ENCODE measurements around the gene SCAND1.

The SCAND1 gene

DNA sequence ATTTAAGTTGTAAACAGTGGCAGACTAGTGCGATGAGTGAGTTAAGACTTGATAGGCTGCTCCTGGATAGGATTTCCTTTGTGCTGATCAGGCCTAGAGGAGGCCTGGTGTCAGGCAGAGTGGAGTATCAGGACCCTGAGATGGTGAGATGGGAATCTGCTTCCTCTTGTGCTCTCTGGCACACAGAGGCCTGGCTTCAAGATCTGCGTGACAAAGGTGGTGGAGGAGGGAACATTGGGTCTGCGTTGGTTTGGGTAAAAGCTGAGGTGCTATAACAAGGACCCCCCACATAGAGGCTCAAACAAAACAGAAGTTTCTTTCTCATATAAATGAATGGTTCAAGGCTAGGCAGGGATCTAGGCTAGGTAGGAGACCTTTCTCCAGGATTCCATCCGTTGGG is 20.3 kb downstream of the SCAND1 start:
- Histone ChIP-seq H3K36me3 (ENCODE audit: control insufficient read depth in 1 of 2, insufficient read depth in 2 of 2, low read length in 2 of 2) (peaks cover 24 to 29% of the 10 kb centered on the region in 2 donors), H3K9me3 (ENCODE audit: control insufficient read depth in 1 of 2, low read length in 2 of 2) (no peaks in the 10 kb centered on the region), H3K27ac (ENCODE audit: low read length) (no peak overlapping the region), H3K4me1 (ENCODE audit: control insufficient read depth in 1 of 2, insufficient read depth in 2 of 2, low read length in 2 of 2) (no peaks in the 10 kb centered on the region), H3K4me3 (ENCODE audit: low read depth in 1 of 2, low read length in 2 of 2) (no peak overlapping the region), H3K27me3 (ENCODE audit: low read depth, low read length) (no peaks in the 10 kb centered on the region)

DNA sequence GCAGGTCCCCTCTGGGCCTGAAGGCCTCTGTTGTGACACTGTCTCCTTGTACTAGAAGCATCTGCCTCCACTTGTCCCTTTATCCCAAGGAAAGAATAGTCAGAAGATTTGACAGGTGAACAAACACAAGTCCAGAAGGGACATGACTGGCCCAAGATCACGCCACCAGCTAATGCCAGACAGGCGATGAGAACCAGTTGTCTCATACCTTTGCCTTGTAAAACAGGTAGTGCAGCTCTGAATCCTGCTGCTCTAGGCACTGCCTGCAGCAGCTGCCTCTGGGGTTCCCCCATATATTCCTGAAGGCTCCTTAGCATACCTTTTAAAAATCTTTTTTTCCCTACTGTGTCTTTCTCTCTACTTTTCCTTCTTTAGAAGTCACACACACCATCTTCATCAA is 25.0 kb downstream of the SCAND1 start:
- Histone ChIP-seq H3K9me3 (ENCODE audit: control insufficient read depth in 1 of 2, low read length in 2 of 2) (no peaks in the 10 kb centered on the region), H3K36me3 (ENCODE audit: control insufficient read depth in 1 of 2, insufficient read depth in 2 of 2, low read length in 2 of 2) (peaks cover 34 to 35% of the 10 kb centered on the region in 2 donors), H3K27ac (ENCODE audit: low read length) (no peak overlapping the region), H3K4me1 (ENCODE audit: control insufficient read depth in 1 of 2, insufficient read depth in 2 of 2, low read length in 2 of 2) (no peaks in the 10 kb centered on the region), H3K27me3 (ENCODE audit: low read depth, low read length) (no peaks in the 10 kb centered on the region), H3K4me3 (ENCODE audit: low read depth in 1 of 2, low read length in 2 of 2) (no peak overlapping the region)

DNA sequence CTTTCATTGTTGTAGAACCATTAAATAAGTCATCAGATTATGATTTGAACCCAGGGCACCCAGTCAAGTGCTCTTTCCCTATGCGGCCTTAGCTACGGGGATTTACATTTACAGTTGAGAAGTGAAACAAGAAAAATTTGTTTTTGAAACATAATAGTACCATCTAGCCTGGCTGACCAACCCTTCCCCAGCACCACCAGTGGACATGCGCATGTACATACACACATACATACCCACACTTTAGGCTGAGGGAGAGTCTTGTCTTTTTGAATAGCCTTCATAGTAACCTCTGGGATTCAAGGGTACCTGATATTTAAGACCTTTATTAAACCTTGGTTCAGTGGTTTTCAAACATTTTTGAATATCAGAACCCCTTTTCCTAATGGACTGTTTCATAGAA is 33.8 kb downstream of the SCAND1 start:
- Histone ChIP-seq H3K4me1 (ENCODE audit: control insufficient read depth in 1 of 2, insufficient read depth in 2 of 2, low read length in 2 of 2) (no peaks in the 10 kb centered on the region), H3K4me3 (ENCODE audit: low read depth in 1 of 2, low read length in 2 of 2) (no peak overlapping the region), H3K27me3 (ENCODE audit: low read depth, low read length) (no peaks in the 10 kb centered on the region), H3K9me3 (ENCODE audit: control insufficient read depth in 1 of 2, low read length in 2 of 2) (no peaks in the 10 kb centered on the region), H3K36me3 (ENCODE audit: control insufficient read depth in 1 of 2, insufficient read depth in 2 of 2, low read length in 2 of 2) (peaks cover 26 to 43% of the 10 kb centered on the region in 2 donors), H3K27ac (ENCODE audit: low read length) (no peak overlapping the region)

DNA sequence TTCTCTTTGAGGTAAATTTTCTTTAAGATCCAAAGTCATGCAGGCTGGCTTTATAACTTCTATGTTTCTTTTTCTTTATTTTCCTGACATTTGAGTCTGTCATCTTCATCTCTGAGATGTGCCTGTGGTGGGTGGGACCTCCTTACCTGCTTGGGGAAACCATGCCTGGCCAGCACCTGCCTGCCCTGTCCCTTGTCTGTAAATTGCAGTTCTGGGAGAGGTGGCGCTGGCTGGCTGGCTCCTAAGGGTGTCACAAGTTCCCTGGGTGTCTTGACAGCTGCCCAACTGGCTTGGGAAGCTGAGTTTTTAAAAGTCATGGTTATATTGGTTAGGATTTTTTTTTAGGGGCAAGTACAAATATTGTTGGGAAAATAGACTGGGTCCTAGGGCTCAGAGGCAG is 36.3 kb downstream of the SCAND1 start:
- Histone ChIP-seq H3K9me3 (ENCODE audit: control insufficient read depth in 1 of 2, low read length in 2 of 2) (no peaks in the 10 kb centered on the region), H3K4me1 (ENCODE audit: control insufficient read depth in 1 of 2, insufficient read depth in 2 of 2, low read length in 2 of 2) (no peaks in the 10 kb centered on the region), H3K27ac (ENCODE audit: low read length) (no peak overlapping the region), H3K27me3 (ENCODE audit: low read depth, low read length) (no peaks in the 10 kb centered on the region), H3K4me3 (ENCODE audit: low read depth in 1 of 2, low read length in 2 of 2) (no peak overlapping the region), H3K36me3 (ENCODE audit: control insufficient read depth in 1 of 2, insufficient read depth in 2 of 2, low read length in 2 of 2) (peaks cover 43 to 49% of the 10 kb centered on the region in 2 donors)

DNA sequence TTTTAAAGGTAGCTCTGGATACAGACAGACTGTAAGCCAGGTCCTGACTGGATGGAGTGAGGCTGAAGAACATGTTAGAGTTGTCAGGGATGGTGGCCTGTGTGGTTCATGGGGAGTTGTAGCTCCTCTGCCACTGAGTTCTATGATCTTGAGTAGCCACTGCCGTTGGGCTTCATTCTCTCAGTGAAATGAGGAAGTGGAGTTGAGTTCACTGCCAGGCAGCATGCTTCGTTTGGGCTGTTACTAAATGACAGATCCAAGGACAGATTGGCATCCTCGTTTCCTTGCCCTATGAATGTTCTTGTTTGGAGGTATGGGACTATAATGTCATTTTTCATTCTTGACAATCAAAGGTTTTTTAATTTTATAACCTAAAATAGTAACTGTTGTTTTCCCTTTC is 37.2 kb downstream of the SCAND1 start:
- Histone ChIP-seq H3K4me3 (ENCODE audit: low read depth in 1 of 2, low read length in 2 of 2) (no peak overlapping the region), H3K9me3 (ENCODE audit: control insufficient read depth in 1 of 2, low read length in 2 of 2) (no peaks in the 10 kb centered on the region), H3K36me3 (ENCODE audit: control insufficient read depth in 1 of 2, insufficient read depth in 2 of 2, low read length in 2 of 2) (peaks cover 45 to 47% of the 10 kb centered on the region in 2 donors), H3K27me3 (ENCODE audit: low read depth, low read length) (no peaks in the 10 kb centered on the region), H3K4me1 (ENCODE audit: control insufficient read depth in 1 of 2, insufficient read depth in 2 of 2, low read length in 2 of 2) (no peaks in the 10 kb centered on the region), H3K27ac (ENCODE audit: low read length) (no peak overlapping the region)

DNA sequence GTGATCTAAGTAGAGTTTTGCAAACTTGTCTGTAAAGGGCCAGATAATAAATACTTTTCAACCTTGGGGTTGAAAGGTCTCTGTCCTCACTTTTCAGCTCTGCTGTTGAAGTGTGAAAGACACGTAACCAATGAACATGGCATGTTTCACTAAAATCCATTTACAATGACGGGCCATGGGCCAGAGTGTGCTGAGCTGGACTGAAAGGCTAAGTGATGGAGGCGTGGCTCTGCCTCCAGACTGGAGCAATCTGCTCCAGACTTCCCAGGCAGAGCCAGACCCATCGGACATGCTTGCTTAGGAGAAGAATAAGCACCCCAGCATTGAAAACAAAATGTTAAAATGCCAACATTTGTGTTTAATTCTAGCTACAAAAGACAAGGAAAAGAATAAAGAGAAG is 41.4 kb downstream of the SCAND1 start:
- Histone ChIP-seq H3K4me3 (ENCODE audit: low read depth in 1 of 2, low read length in 2 of 2) (no peak overlapping the region), H3K4me1 (ENCODE audit: control insufficient read depth in 1 of 2, insufficient read depth in 2 of 2, low read length in 2 of 2) (no peaks in the 10 kb centered on the region), H3K9me3 (ENCODE audit: control insufficient read depth in 1 of 2, low read length in 2 of 2) (no peaks in the 10 kb centered on the region), H3K27ac (ENCODE audit: low read length) (no peak overlapping the region), H3K27me3 (ENCODE audit: low read depth, low read length) (no peaks in the 10 kb centered on the region), H3K36me3 (ENCODE audit: control insufficient read depth in 1 of 2, insufficient read depth in 2 of 2, low read length in 2 of 2) (peaks cover 29 to 32% of the 10 kb centered on the region in 2 donors)

DNA sequence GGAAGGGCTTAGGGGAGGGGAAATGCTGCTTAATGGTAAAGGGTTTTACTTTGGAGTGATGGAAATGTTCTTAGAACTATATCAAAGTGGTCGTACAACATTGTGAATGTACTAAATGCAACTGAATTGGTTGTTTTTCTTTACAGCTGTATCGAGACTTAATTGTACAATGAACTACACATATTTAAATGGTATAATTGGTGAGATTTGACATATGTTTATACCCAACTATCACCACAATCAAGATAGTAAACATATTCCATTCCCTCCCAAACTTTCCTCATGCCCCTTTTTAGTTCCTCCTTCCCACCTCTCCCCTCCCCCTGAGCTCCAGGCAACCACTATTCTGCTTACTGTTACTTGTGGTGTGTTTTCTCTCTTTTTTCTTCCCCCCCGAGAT is 44.0 kb downstream of the SCAND1 start:
- Histone ChIP-seq H3K27ac (ENCODE audit: low read length) (no peak overlapping the region), H3K4me1 (ENCODE audit: control insufficient read depth in 1 of 2, insufficient read depth in 2 of 2, low read length in 2 of 2) (no peaks in the 10 kb centered on the region), H3K27me3 (ENCODE audit: low read depth, low read length) (no peaks in the 10 kb centered on the region), H3K4me3 (ENCODE audit: low read depth in 1 of 2, low read length in 2 of 2) (no peak overlapping the region), H3K9me3 (ENCODE audit: control insufficient read depth in 1 of 2, low read length in 2 of 2) (no peaks in the 10 kb centered on the region), H3K36me3 (ENCODE audit: control insufficient read depth in 1 of 2, insufficient read depth in 2 of 2, low read length in 2 of 2) (peaks cover 19 to 27% of the 10 kb centered on the region in 2 donors)

DNA sequence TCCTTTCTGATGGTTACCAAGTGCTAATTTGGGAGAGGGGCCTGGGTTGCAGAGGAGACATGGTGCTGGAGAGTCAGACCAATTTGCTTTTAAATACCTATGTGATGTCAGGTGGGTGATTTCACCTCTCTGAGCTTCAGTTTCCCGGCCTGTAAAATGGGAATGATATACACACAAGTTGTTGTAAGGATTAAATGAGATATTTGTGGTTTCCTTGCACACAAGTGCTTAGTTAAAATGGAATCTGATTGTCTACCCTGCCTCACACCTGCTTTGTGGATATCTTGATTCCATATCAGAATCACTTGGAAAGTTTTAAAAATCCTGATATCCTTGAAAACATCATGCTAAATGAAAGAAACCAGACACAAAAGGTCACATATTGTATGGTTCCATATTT is 44.5 kb downstream of the SCAND1 start:
- H3K9me3 ChIP-seq (ENCODE audit: control insufficient read depth in 1 of 2, low read length in 2 of 2): no peaks in the 10 kb centered on the region
- peaks cover 19 to 30% of the 10 kb centered on the region in 2 donors for H3K36me3 ChIP-seq (ENCODE audit: control insufficient read depth in 1 of 2, insufficient read depth in 2 of 2, low read length in 2 of 2)
- H3K4me1 ChIP-seq (ENCODE audit: control insufficient read depth in 1 of 2, insufficient read depth in 2 of 2, low read length in 2 of 2): no peaks in the 10 kb centered on the region
- H3K27me3 ChIP-seq (ENCODE audit: low read depth, low read length): no peaks in the 10 kb centered on the region
- H3K4me3 ChIP-seq (ENCODE audit: low read depth in 1 of 2, low read length in 2 of 2): no peak overlapping the region
- H3K27ac ChIP-seq (ENCODE audit: low read length): no peak overlapping the region

DNA sequence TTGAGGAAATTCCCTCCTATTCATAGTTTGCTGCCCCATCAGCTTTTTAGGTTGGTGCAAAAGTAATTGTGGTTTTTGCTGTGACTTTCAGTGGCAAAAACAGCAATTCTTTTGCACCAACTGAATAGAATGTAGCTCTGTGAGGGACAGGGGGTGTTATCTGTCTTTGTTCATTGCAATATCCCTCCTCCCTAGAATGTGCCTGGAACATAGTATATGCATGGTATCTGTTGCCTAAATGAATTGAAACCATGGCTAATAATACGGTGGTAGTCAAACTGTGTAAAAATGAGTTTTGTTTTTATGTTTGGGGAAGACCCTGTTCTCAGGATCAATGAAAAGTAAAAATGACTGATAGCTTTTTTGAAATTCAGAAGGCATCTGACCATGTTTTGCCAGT is 45.1 kb downstream of the SCAND1 start:
- Histone ChIP-seq H3K9me3 (ENCODE audit: control insufficient read depth in 1 of 2, low read length in 2 of 2) (no peaks in the 10 kb centered on the region), H3K4me1 (ENCODE audit: control insufficient read depth in 1 of 2, insufficient read depth in 2 of 2, low read length in 2 of 2) (no peaks in the 10 kb centered on the region), H3K27ac (ENCODE audit: low read length) (no peak overlapping the region), H3K4me3 (ENCODE audit: low read depth in 1 of 2, low read length in 2 of 2) (no peak overlapping the region), H3K27me3 (ENCODE audit: low read depth, low read length) (no peaks in the 10 kb centered on the region), H3K36me3 (ENCODE audit: control insufficient read depth in 1 of 2, insufficient read depth in 2 of 2, low read length in 2 of 2) (peaks cover 14 to 29% of the 10 kb centered on the region in 2 donors)

DNA sequence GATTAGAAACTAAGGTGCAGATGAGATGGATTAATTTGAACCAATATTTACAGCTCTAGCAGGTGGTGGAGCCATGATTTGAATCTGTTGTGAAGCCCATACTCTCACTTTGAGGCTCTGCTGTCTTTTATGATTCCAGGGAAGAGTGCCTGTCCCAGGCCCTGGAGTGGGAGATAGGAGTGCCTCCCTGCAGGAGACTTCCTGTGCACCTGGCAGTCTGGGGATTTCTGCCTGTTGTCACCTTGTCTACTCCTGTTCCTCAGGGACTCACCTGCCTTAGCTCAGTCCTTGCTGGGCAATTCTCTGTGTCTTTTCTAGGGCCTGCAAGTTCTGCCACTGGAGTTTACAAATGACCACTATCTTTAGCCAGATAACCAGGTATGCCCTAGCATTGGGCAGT is 46.3 kb downstream of the SCAND1 start:
- H3K4me3 ChIP-seq (ENCODE audit: low read depth in 1 of 2, low read length in 2 of 2): no peak overlapping the region
- no peaks in the 10 kb centered on the region for H3K9me3 ChIP-seq (ENCODE audit: control insufficient read depth in 1 of 2, low read length in 2 of 2)
- H3K27me3 ChIP-seq (ENCODE audit: low read depth, low read length): no peaks in the 10 kb centered on the region
- no peaks in the 10 kb centered on the region for H3K4me1 ChIP-seq (ENCODE audit: control insufficient read depth in 1 of 2, insufficient read depth in 2 of 2, low read length in 2 of 2)
- H3K36me3 ChIP-seq (ENCODE audit: control insufficient read depth in 1 of 2, insufficient read depth in 2 of 2, low read length in 2 of 2): peaks cover 2 to 17% of the 10 kb centered on the region in 2 donors
- no peak overlapping the region for H3K27ac ChIP-seq (ENCODE audit: low read length)

DNA sequence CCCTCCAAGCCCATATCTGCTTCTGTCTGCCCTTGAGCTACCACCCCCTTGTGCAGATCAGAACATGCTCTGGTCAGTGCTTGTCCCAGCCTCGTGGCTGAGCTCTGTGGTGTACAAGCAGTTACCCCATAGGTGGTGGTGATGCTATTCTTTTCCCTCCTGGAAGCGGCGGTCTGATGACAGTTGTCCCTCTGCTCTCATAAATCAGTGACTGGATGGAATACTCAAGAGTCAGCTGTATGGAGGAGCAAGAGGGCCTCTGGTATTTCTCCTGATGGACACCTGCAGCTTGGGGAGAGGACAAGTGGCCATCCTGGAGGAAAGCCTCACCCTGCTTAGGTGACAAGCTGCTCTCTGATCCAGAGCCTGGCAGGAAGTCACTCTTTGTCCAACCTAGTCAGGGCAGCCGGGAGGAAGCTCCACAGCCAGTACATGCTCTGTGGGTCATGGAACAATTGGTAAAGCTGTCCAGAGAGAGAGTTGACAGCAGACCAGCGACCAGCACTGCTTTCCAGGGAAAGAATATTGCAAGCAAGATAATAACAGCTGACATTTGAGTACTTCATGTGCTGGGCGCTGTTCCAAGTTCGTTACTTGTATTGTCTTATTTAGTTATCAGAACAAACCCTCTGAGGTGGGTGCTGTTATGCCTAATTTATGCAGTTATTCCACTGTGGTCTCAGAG is 47.1 kb downstream of the SCAND1 start:
- no peak overlapping the region for H3K4me3 ChIP-seq (ENCODE audit: low read depth in 1 of 2, low read length in 2 of 2)
- H3K36me3 ChIP-seq (ENCODE audit: control insufficient read depth in 1 of 2, insufficient read depth in 2 of 2, low read length in 2 of 2): peaks cover 0 to 15% of the 10 kb centered on the region in 2 donors
- H3K27ac ChIP-seq (ENCODE audit: low read length): no peak overlapping the region
- no peaks in the 10 kb centered on the region for H3K9me3 ChIP-seq (ENCODE audit: control insufficient read depth in 1 of 2, low read length in 2 of 2)
- no peaks in the 10 kb centered on the region for H3K27me3 ChIP-seq (ENCODE audit: low read depth, low read length)
- no peaks in the 10 kb centered on the region for H3K4me1 ChIP-seq (ENCODE audit: control insufficient read depth in 1 of 2, insufficient read depth in 2 of 2, low read length in 2 of 2)

DNA sequence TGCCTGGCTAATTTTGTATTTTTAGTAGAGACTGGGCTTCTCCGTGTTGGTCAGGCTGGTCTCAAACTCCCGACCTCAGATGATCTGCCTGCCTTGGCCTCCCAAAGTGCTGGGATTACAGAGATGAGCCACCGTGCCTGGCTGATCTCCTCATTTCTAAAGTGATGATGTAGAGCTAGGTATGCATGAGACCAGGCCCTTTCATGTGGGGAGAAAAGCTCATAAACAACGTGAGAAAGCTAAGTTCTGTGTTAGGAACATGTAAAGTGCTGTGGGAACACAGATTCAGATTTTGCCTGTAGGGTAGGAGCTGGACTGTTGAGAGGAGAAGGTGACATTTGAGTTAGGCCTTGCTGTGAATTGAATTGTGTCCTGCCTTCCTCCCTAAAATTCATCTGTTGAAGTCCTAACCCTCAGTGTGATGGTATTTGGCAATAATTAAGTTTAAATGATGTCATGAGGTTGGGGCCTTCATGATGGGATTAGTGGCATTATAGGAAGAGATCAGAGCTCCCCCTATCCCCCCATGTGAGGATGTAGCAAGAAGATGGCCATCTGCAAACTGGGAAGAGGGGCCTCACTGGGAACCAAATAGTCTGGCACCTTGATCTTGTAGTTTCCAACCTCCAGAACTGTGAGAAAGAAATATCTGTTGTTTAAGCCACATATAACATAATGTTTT is 49.2 kb downstream of the SCAND1 start:
- Histone ChIP-seq H3K4me3 (ENCODE audit: low read depth in 1 of 2, low read length in 2 of 2) (no peak overlapping the region), H3K27ac (ENCODE audit: low read length) (no peak overlapping the region), H3K4me1 (ENCODE audit: control insufficient read depth in 1 of 2, insufficient read depth in 2 of 2, low read length in 2 of 2) (no peaks in the 10 kb centered on the region), H3K36me3 (ENCODE audit: control insufficient read depth in 1 of 2, insufficient read depth in 2 of 2, low read length in 2 of 2) (peaks cover 3 to 9% of the 10 kb centered on the region in 2 donors), H3K9me3 (ENCODE audit: control insufficient read depth in 1 of 2, low read length in 2 of 2) (no peaks in the 10 kb centered on the region), H3K27me3 (ENCODE audit: low read depth, low read length) (no peaks in the 10 kb centered on the region)

All from muscle layer of duodenum (tissue), 2 donors.